HCT116 (cell line): Measurements from ENCODE around the gene PRDM12. TPM values are rescaled to one million over a fixed set of nuclear protein-coding genes. Genes with fewer than 3 reads are reported as not detected.

Experiments
- ATAC-seq: fragments of 200-7000 bp; cut with Tn5 transposase; 2 replicates; pipeline ENCODE4 v1.9.1; 2020; ENCODE audit warnings: mild to moderate bottlenecking, moderate library complexity
- BruUV-seq: library from RNA; stranded (reverse); fragments of 400-500 nt; replicated peaks from 2 replicates; lab custom pipeline; 2021; lab: Mats Ljungman, UMichigan
- CTCF ChIA-PET: fragments of 300-600 bp; sonication (Branson Sonifier 250); formaldehyde crosslinking; loops from one replicate; lab custom pipeline; 2021; ENCODE audit warnings: antibody characterized with exemption; lab: Charles Lee
- POLR2A ChIA-PET: fragments of 300-600, 350-600 bp; sonication (Branson Sonifier 250); formaldehyde crosslinking; loops from one replicate; lab custom pipeline; 2021; ENCODE audit warnings: antibody characterized with exemption; lab: Charles Lee
- RAD21 ChIA-PET, 2 experiments: fragments of 300-600 bp; sonication (Branson Sonifier 250); formaldehyde crosslinking; loops; one replicate each; lab custom pipeline; 2023; ENCODE audit warnings: low total read pairs in 2 of 2; ENCODE audit not compliant: uncharacterized antibody in 2 of 2, unreplicated experiment in 2 of 2, low non-redundant PET in 1 of 2; lab: Charles Lee
- DNase-seq: peaks from one replicate; pipeline ENCODE4 v3.0.0-alpha.2; 2010; ENCODE audit warnings: low read depth, low spot score
- H2AFZ ChIP-seq: fragments of 200-600 bp; shearing (Covaris generic), sonication (generic); 2 replicates; pipeline ENCODE4 v1.6.1; 2017; ENCODE audit warnings: low read depth, mixed run types, mixed read lengths, antibody characterized with exemption, low read length; ENCODE audit not compliant: poor library complexity, severe bottlenecking
- H3K27ac ChIP-seq: 2 replicates; pipeline ENCODE4 v1.5.1; 2012; ENCODE audit warnings: low read depth, low read length
- H3K27me3 ChIP-seq: fragments of 200-600 bp; sonication (generic); 2 replicates; pipeline ENCODE4 v1.6.1; 2016; ENCODE audit warnings: mixed run types, low read length, mixed read lengths; ENCODE audit not compliant: insufficient read depth
- H3K36me3 ChIP-seq, 2 experiments: fragments of 200-500 bp in 1 of 2; fragments of 200-600 bp in 1 of 2; sonication (Bioruptor generic) in 1 of 2; sonication (generic) in 1 of 2; 2 replicates each; pipeline versions ENCODE4 v1.5.1 to v1.6.1; 2014 to 2016; ENCODE audit warnings: low read length in 2 of 2, inconsistent platforms in 1 of 2, mixed read lengths in 1 of 2, mixed run types in 1 of 2; ENCODE audit not compliant: insufficient read depth in 2 of 2, control insufficient read depth in 1 of 2
- H3K4me1 ChIP-seq, 2 experiments: fragments of 200-600 bp in 1 of 2; sonication (generic) in 1 of 2; 2 replicates each; pipeline versions ENCODE4 v1.5.1 to v1.6.1; 2012 to 2017; ENCODE audit warnings: low read length in 2 of 2, inconsistent platforms in 1 of 2, mild to moderate bottlenecking in 1 of 2, mixed read lengths in 1 of 2, mixed run types in 1 of 2, moderate library complexity in 1 of 2; ENCODE audit not compliant: insufficient read depth in 2 of 2, control insufficient read depth in 1 of 2
- H3K4me2 ChIP-seq: fragments of 200-600 bp; sonication (generic); 2 replicates; pipeline ENCODE4 v1.6.1; 2017; ENCODE audit warnings: mixed run types, low read length, mixed read lengths
- H3K4me3 ChIP-seq, 2 experiments: fragments of 200-600 bp in 1 of 2; sonication (generic) in 1 of 2; replicated peaks in 1 of 2; 2 replicates each; pipeline ENCODE4 v1.5.1; 2011 to 2016; ENCODE audit warnings: low read length in 2 of 2, control low read depth in 1 of 2, low read depth in 1 of 2, mild to moderate bottlenecking in 1 of 2, mixed read lengths in 1 of 2, mixed run types in 1 of 2
- H3K79me2 ChIP-seq: fragments of 200-600 bp; sonication (generic); 2 replicates; pipeline ENCODE4 v1.6.1; 2017; ENCODE audit warnings: mild to moderate bottlenecking, mixed run types, low read length, moderate library complexity, mixed read lengths; ENCODE audit not compliant: insufficient read depth
- H3K9ac ChIP-seq: fragments of 200-600 bp; sonication (generic); 2 replicates; pipeline ENCODE4 v1.6.1; 2016; ENCODE audit warnings: low read length, mixed read lengths
- H3K9me2 ChIP-seq: fragments of 200-600 bp; sonication (generic), shearing (Covaris generic); 2 replicates; pipeline ENCODE4 v1.6.1; 2017; ENCODE audit warnings: mixed run types, mild to moderate bottlenecking, moderate library complexity; ENCODE audit not compliant: insufficient read depth
- H3K9me3 ChIP-seq, 2 experiments: fragments of 200-500 bp in 1 of 2; fragments of 200-600 bp in 1 of 2; sonication (Bioruptor generic) in 1 of 2; sonication (generic) in 1 of 2; 2 replicates each; pipeline ENCODE4 v1.6.1; 2014 to 2017; ENCODE audit warnings: low read length in 2 of 2, mixed read lengths in 2 of 2, inconsistent platforms in 1 of 2, low read depth in 1 of 2, mild to moderate bottlenecking in 1 of 2, mixed run types in 1 of 2, moderate library complexity in 1 of 2; ENCODE audit not compliant: control insufficient read depth in 1 of 2, insufficient read depth in 1 of 2
- H4K20me1 ChIP-seq: fragments of 200-600 bp; sonication (generic), shearing (Covaris generic); 2 replicates; pipeline ENCODE4 v1.6.1; 2017; ENCODE audit warnings: mixed run types, mild to moderate bottlenecking, moderate library complexity; ENCODE audit not compliant: insufficient read depth
- intact Hi-C: fragments of 100-400 bp; cut with micrococcal nuclease; formaldehyde crosslinking; loops from 2 replicates; pipeline ENCODE4 v1.10.0; 2022
- total RNA-seq: library from RNA; stranded (reverse); gene quantifications from one replicate; pipeline ENCODE4 v1.2.1, GENCODE V29; 2021; ENCODE audit not compliant: unreplicated experiment
- TF ChIP-seq, protein P1 (sequence below): IDR thresholded peaks from 2 replicates; pipeline ENCODE4 v1.6.1; 2012; ENCODE audit warnings: low read depth
- TF ChIP-seq, protein P2 (sequence below), 3 experiments: fragments of 200-600 bp in 1 of 3; sonication (generic) in 1 of 3; IDR thresholded peaks in 2 of 3; conservative IDR thresholded peaks in 1 of 3; 2 replicates each; pipeline ENCODE4 v1.5.1; 2012 to 2017; ENCODE audit warnings: low read depth in 2 of 3, low read length in 2 of 3, antibody characterized with exemption in 1 of 3, borderline replicate concordance in 1 of 3, control low read depth in 1 of 3, mild to moderate bottlenecking in 1 of 3, mixed read lengths in 1 of 3, mixed run types in 1 of 3, moderate library complexity in 1 of 3; ENCODE audit not compliant: insufficient read depth in 1 of 3

The PRDM12 gene
- total RNA-seq, 1 experiment from 2014 or later = 0.54 TPM

DNA sequence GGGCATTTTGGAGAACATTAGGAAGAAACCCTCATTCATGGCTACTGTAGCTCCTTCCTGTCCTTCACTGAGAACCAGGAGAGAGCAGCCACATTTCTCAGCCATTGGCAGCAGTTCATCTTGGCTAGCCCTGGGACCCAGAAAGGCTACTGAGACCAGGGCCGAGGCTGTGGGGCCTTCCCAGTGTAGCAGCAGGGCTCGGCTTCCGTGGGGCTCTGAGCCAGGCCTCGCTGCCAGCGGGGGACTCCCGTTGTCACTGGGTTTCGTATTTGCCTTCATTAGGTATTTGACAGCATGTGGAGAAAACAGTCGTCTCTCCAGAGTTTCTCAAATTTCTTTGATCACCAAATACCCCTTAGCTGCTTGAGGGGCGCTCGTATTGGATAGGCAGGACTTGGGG is 37.3 kb upstream of the PRDM12 start:
- intact Hi-C loops = loop anchor here (5.0 kb wide), 1 partner anchor 145 kb away; no protein-coding TSS in a partner anchor
- no TSS peak for BruUV-seq

More for the DNA sequence above, 37.3 kb upstream of the PRDM12 start:
- TF ChIP-seq, protein P1, sequence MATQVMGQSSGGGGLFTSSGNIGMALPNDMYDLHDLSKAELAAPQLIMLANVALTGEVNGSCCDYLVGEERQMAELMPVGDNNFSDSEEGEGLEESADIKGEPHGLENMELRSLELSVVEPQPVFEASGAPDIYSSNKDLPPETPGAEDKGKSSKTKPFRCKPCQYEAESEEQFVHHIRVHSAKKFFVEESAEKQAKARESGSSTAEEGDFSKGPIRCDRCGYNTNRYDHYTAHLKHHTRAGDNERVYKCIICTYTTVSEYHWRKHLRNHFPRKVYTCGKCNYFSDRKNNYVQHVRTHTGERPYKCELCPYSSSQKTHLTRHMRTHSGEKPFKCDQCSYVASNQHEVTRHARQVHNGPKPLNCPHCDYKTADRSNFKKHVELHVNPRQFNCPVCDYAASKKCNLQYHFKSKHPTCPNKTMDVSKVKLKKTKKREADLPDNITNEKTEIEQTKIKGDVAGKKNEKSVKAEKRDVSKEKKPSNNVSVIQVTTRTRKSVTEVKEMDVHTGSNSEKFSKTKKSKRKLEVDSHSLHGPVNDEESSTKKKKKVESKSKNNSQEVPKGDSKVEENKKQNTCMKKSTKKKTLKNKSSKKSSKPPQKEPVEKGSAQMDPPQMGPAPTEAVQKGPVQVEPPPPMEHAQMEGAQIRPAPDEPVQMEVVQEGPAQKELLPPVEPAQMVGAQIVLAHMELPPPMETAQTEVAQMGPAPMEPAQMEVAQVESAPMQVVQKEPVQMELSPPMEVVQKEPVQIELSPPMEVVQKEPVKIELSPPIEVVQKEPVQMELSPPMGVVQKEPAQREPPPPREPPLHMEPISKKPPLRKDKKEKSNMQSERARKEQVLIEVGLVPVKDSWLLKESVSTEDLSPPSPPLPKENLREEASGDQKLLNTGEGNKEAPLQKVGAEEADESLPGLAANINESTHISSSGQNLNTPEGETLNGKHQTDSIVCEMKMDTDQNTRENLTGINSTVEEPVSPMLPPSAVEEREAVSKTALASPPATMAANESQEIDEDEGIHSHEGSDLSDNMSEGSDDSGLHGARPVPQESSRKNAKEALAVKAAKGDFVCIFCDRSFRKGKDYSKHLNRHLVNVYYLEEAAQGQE = no peak
- TF ChIP-seq, protein P2, sequence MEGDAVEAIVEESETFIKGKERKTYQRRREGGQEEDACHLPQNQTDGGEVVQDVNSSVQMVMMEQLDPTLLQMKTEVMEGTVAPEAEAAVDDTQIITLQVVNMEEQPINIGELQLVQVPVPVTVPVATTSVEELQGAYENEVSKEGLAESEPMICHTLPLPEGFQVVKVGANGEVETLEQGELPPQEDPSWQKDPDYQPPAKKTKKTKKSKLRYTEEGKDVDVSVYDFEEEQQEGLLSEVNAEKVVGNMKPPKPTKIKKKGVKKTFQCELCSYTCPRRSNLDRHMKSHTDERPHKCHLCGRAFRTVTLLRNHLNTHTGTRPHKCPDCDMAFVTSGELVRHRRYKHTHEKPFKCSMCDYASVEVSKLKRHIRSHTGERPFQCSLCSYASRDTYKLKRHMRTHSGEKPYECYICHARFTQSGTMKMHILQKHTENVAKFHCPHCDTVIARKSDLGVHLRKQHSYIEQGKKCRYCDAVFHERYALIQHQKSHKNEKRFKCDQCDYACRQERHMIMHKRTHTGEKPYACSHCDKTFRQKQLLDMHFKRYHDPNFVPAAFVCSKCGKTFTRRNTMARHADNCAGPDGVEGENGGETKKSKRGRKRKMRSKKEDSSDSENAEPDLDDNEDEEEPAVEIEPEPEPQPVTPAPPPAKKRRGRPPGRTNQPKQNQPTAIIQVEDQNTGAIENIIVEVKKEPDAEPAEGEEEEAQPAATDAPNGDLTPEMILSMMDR (IDR thresholded peaks at IDR 0.05 in 2 of 3, conservative IDR thresholded peaks at IDR 0.05 in 1 of 3; ENCODE audit: borderline replicate concordance in 1 of 3, insufficient read depth in 1 of 3, low read depth in 2 of 3, low read length in 2 of 3) = no peak
- ChIA-PET POLR2A (no interaction called here), RAD21 (no interaction called here), CTCF (no interaction called here)
- no peak overlapping the region for H2AFZ ChIP-seq
- H3K9ac ChIP-seq = no peak overlapping the region
- H3K9me3 ChIP-seq = no peaks in the 10 kb centered on the region
- DNase-seq (no peak), ATAC-seq (no peak)
- H3K4me2 ChIP-seq = no peak overlapping the region
- H3K27ac ChIP-seq = no peak overlapping the region
- peaks cover 4% of the 10 kb centered on the region; the same call in 1 of the 2 replicates for H3K79me2 ChIP-seq
- H3K4me1 ChIP-seq = no peaks in the 10 kb centered on the region
- peaks cover 43 to 48% of the 10 kb centered on the region in 2 experiments; a peak in 3 of 4 replicates for H3K36me3 ChIP-seq
- no peaks in the 10 kb centered on the region for H4K20me1 ChIP-seq
- no peaks in the 10 kb centered on the region for H3K27me3 ChIP-seq
- no peaks in the 10 kb centered on the region for H3K9me2 ChIP-seq
- H3K4me3 ChIP-seq = no peak overlapping the region
